ENCODE results near the gene PCGF2.

DNA sequence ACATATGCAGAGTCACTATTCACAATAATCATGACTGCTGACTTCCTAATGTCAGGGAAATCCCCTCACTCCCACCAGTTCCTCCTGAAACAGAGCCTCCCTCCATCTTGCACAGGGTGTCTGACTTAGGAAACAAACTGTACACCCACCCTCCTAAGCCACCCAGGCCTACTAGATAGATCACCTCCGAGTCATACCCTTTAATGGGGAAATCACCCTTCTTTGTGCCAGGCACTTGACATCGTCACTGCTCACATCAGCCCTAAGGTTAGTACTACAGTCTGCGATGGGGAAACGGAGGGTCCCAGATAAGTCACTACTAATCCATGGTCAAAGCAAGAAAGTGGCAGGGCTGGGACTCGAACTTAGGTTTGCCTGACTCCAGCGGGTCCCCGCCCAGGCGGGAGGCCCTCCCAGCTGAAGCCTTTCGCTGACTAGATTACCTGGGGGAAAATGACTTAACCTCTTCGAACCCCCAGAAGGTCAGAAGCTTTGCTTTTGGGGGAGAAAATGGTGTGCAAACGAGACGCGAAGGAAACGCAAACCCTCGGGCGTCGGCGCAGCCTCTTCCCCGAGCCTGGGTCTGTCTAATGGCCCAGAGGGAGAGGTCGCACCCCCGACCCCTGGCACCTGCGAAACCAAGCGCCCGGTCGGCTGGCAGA is 46.5 kb downstream of the PCGF2 start:
- TF ChIP-seq, protein P1, sequence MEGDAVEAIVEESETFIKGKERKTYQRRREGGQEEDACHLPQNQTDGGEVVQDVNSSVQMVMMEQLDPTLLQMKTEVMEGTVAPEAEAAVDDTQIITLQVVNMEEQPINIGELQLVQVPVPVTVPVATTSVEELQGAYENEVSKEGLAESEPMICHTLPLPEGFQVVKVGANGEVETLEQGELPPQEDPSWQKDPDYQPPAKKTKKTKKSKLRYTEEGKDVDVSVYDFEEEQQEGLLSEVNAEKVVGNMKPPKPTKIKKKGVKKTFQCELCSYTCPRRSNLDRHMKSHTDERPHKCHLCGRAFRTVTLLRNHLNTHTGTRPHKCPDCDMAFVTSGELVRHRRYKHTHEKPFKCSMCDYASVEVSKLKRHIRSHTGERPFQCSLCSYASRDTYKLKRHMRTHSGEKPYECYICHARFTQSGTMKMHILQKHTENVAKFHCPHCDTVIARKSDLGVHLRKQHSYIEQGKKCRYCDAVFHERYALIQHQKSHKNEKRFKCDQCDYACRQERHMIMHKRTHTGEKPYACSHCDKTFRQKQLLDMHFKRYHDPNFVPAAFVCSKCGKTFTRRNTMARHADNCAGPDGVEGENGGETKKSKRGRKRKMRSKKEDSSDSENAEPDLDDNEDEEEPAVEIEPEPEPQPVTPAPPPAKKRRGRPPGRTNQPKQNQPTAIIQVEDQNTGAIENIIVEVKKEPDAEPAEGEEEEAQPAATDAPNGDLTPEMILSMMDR (IDR thresholded peaks at IDR 0.05), result no peak
- no peak for TF ChIP-seq POLR2A (IDR thresholded peaks at IDR 0.05)
